RWPE2 (cell line): ENCODE data around the gene YJEFN3.

Source experiments
- ATAC-seq: fragments of 200-7000 bp; cut with Tn5 transposase; 3 replicates; pipeline ENCODE4 v1.9.1; 2021; ENCODE audit warnings: low read depth
- DNase-seq: peaks from one replicate; pipeline ENCODE4 v3.0.0-alpha.2; 2020; ENCODE audit warnings: low spot score
- H3K27ac ChIP-seq: fragments of 450-650 bp; 2 replicates; pipeline ENCODE4 v1.5.1; 2017; ENCODE audit warnings: mild to moderate bottlenecking; ENCODE audit not compliant: poor library complexity, severe bottlenecking
- H3K27me3 ChIP-seq: fragments of 250-450 bp; sonication (Bioruptor Pico); 2 replicates; pipeline ENCODE4 v1.5.1; 2021; ENCODE audit warnings: mild to moderate bottlenecking, moderate library complexity; ENCODE audit not compliant: insufficient read depth, poor library complexity, severe bottlenecking
- H3K36me3 ChIP-seq: fragments of 250-450 bp; sonication (Bioruptor Pico); 2 replicates; pipeline ENCODE4 v1.5.1; 2020; ENCODE audit warnings: low read depth, mild to moderate bottlenecking, moderate library complexity
- H3K4me1 ChIP-seq: fragments of 250-450 bp; sonication (Bioruptor Pico); 2 replicates; pipeline ENCODE4 v1.5.1; 2021; ENCODE audit warnings: mild to moderate bottlenecking, moderate library complexity; ENCODE audit not compliant: insufficient read depth, poor library complexity, severe bottlenecking
- H3K4me3 ChIP-seq: fragments of 250-450 bp; sonication (Bioruptor Pico); 2 replicates; pipeline ENCODE4 v1.5.1; 2021; ENCODE audit warnings: mild to moderate bottlenecking, moderate library complexity; ENCODE audit not compliant: severe bottlenecking
- H3K9me3 ChIP-seq: fragments of 250-450 bp; sonication (Bioruptor Pico); 2 replicates; pipeline ENCODE4 v1.5.1; 2021; ENCODE audit warnings: mild to moderate bottlenecking, moderate library complexity; ENCODE audit not compliant: severe bottlenecking
- TF ChIP-seq, protein P1 (sequence below): fragments of 450-650 bp; IDR thresholded peaks from one replicate; pipeline ENCODE4 v1.5.1; 2017; ENCODE audit warnings: mild to moderate bottlenecking, moderate library complexity; ENCODE audit not compliant: poor library complexity, severe bottlenecking

Gene YJEFN3

GRCh38 chr19:19539698-19540063 is 11.0 kb downstream of the YJEFN3 start:
- peak; percentile 65 for DNase-seq
- Histone ChIP-seq H3K36me3 (no peaks in the 10 kb centered on the region), H3K27ac (no peak overlapping the region), H3K27me3 (peaks cover 18% of the 10 kb centered on the region), H3K4me3 (no peak overlapping the region), H3K9me3 (no peaks in the 10 kb centered on the region), H3K4me1 (no peaks in the 10 kb centered on the region)
- ATAC-seq = no peak
- TF ChIP-seq, protein P1, sequence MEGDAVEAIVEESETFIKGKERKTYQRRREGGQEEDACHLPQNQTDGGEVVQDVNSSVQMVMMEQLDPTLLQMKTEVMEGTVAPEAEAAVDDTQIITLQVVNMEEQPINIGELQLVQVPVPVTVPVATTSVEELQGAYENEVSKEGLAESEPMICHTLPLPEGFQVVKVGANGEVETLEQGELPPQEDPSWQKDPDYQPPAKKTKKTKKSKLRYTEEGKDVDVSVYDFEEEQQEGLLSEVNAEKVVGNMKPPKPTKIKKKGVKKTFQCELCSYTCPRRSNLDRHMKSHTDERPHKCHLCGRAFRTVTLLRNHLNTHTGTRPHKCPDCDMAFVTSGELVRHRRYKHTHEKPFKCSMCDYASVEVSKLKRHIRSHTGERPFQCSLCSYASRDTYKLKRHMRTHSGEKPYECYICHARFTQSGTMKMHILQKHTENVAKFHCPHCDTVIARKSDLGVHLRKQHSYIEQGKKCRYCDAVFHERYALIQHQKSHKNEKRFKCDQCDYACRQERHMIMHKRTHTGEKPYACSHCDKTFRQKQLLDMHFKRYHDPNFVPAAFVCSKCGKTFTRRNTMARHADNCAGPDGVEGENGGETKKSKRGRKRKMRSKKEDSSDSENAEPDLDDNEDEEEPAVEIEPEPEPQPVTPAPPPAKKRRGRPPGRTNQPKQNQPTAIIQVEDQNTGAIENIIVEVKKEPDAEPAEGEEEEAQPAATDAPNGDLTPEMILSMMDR = no peak

DNA sequence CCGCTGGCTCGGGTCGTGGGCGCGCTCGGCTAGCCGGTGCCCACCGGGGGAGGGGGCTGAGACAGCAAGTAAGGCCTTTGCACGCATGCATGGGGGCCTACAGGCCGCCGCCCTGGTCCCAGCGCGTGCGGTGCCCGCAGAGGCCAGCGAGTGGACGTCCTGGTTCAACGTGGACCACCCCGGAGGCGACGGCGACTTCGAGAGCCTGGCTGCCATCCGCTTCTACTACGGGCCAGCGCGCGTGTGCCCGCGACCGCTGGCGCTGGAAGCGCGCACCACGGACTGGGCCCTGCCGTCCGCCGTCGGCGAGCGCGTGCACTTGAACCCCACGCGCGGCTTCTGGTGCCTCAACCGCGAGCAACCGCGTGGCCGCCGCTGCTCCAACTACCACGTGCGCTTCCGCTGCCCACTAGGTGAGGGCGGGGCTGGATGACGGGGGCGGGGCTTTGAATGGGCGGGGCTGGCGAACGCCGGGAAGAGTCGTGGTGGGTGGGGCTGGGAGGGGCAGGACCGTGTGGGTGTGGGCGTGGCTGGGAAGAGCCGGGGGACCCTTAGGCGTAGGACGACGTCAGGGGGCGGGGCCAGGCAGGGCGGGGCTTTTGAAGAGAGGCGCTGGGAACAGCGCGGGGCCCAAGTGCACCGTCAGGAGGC is 11.5 kb downstream of the YJEFN3 start:
- no peak overlapping the region for H3K27ac ChIP-seq
- peak; percentile 84 for DNase-seq
- H3K4me1 ChIP-seq = no peaks in the 10 kb centered on the region
- H3K9me3 ChIP-seq = no peaks in the 10 kb centered on the region
- TF ChIP-seq, protein P1 = no peak
- ATAC-seq = peak; percentile 9; the same call in 1 of the 3 replicates
- no peaks in the 10 kb centered on the region for H3K36me3 ChIP-seq
- H3K27me3 ChIP-seq = peaks cover 18% of the 10 kb centered on the region
- H3K4me3 ChIP-seq = no peak overlapping the region

DNA sequence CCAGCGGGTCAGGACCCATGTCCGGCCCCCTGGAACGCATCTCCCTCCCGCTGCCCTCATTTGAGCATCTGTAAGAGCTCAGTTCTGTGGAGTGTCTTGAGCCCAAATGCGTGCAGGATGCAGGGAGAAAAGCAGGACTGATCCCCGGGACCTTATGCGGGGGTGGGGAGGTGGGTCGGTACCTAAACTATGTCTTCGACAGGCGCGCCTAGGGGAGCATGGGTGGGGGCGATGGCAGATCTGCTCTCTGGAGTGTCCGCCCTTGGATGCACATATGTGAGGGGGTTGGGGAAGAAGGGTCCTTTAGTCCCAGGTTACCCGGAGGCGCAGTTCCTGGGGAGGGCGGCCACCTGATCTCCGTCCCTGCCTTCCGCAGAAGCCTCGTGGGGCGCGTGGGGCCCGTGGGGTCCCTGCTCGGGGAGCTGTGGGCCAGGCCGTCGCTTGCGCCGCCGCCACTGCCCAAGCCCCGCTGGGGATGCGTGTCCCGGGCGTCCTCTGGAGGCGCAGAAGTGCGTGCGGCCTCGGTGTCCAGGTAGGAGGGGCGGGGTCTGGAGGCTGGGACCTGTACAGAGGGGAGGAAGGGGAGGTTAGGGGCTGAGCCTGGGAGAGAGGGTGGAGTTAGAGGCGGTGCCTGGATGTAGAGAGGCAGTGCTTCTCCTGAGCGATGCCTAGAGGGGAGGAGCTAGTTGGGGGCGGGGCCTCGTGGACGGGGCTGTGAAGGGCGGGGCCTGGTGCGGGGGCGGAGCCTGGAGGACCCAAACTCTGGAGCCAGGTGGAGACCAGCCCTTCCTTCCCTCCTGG is 12.2 kb downstream of the YJEFN3 start:
- H3K4me3 ChIP-seq = peak overlapping the region; percentile 25
- peaks cover 18% of the 10 kb centered on the region for H3K27me3 ChIP-seq
- peak; percentile 92 for ATAC-seq
- H3K9me3 ChIP-seq = no peaks in the 10 kb centered on the region
- DNase-seq = peak; percentile 90
- H3K27ac ChIP-seq = no peak overlapping the region
- H3K4me1 ChIP-seq = no peaks in the 10 kb centered on the region
- TF ChIP-seq, protein P1 = peak; percentile 14
- no peaks in the 10 kb centered on the region for H3K36me3 ChIP-seq

DNA sequence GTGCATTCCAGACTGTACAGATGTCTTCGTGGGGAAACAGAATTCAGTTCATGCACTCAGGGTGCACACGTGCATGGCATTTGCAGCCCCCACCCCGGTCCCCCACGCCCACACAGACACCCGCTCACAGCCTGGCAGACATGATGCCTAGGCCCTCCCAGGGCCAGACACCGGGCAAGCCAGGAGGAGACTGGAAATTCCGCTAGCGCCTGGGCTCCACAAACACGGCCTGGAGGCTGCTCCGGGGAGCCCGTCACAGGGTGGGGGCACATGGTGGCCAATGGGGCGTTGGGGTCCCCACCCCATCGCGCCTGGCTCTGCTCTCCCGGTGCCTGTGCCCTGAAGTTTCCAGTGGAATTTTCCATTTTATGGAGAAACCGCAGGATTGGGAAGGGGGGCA is 12.9 kb downstream of the YJEFN3 start:
- no peak for ATAC-seq
- Histone ChIP-seq H3K27ac (no peak overlapping the region), H3K27me3 (peaks cover 18% of the 10 kb centered on the region), H3K4me1 (no peaks in the 10 kb centered on the region), H3K4me3 (no peak overlapping the region), H3K36me3 (no peaks in the 10 kb centered on the region), H3K9me3 (no peaks in the 10 kb centered on the region)
- peak; percentile 47 for DNase-seq
- TF ChIP-seq, protein P1 = no peak

DNA sequence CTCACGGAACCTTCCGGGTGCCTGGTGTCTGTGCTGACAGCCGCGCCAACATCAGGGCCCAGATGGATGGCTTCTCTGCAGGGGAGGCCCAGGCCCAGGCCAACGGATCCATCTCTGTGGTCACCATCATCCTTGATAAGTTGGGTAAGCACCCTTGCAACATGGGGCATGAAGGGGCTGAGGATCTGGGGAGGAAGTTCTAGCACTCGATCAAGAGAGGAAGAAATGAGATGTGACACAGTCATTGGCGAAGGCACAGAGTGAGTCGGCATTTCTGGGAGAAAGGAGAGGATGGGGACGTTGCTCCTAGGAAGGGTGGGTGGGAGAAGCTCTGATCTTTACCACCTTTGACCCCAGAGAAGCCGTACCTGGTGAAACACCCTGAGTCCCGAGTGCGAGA is 13.8 kb downstream of the YJEFN3 start:
- Histone ChIP-seq H3K27ac (no peak overlapping the region), H3K4me3 (no peak overlapping the region), H3K27me3 (peaks cover 15% of the 10 kb centered on the region), H3K36me3 (no peaks in the 10 kb centered on the region), H3K9me3 (no peaks in the 10 kb centered on the region), H3K4me1 (no peaks in the 10 kb centered on the region)
- DNase-seq = no peak
- TF ChIP-seq, protein P1 = no peak
- no peak for ATAC-seq
